WTC11 (cell line): ENCODE data around the gene STX4. TPM values are rescaled to one million over a fixed set of nuclear protein-coding genes. Genes with fewer than 3 reads are reported as not detected.

ENCODE experiments used
- ATAC-seq: fragments of 200-7000 bp; cut with Tn5 transposase; 2 replicates; pipeline ENCODE4 v1.10.0; 2021; ENCODE audit warnings: mild to moderate bottlenecking, moderate library complexity
- CTCF ChIA-PET: fragments of 300-600 bp; sonication (Branson Sonifier 250); formaldehyde crosslinking; loops from one replicate; lab custom pipeline; 2021; ENCODE audit warnings: antibody characterized with exemption; lab: Charles Lee
- POLR2A ChIA-PET: fragments of 350-600 bp; sonication (Branson Sonifier 250); formaldehyde crosslinking; loops from one replicate; lab custom pipeline; 2021; ENCODE audit warnings: antibody characterized with exemption; lab: Charles Lee
- DNase-seq: peaks from one replicate; pipeline ENCODE4 v3.0.0; 2021; ENCODE audit warnings: low spot score
- H3K27ac Mint-ChIP-seq: 2 replicates; pipeline ENCODE4 v1.8.0; 2021; ENCODE audit warnings: mixed read lengths
- H3K27me3 Mint-ChIP-seq: 2 replicates; pipeline ENCODE4 v1.8.0; 2021; ENCODE audit warnings: low read depth, mild to moderate bottlenecking, moderate library complexity, mixed read lengths
- H3K36me3 Mint-ChIP-seq: 2 replicates; pipeline ENCODE4 v1.8.0; 2021; ENCODE audit warnings: mixed read lengths
- H3K4me1 Mint-ChIP-seq: 2 replicates; pipeline ENCODE4 v1.8.0; 2022; ENCODE audit warnings: mixed read lengths
- H3K4me3 Mint-ChIP-seq: 2 replicates; pipeline ENCODE4 v1.8.0; 2021; ENCODE audit warnings: mild to moderate bottlenecking, moderate library complexity, mixed read lengths
- H3K9me3 Mint-ChIP-seq: 2 replicates; pipeline ENCODE4 v1.8.0; 2021; ENCODE audit warnings: mixed read lengths
- GABPB1 ChIP-seq: sonication (generic); formaldehyde crosslinking; IDR thresholded peaks from 2 replicates; pipeline ENCODE4 v1.8.1; 2023; ENCODE audit warnings: mild to moderate bottlenecking, missing genetic modification reagents
- JAZF1 ChIP-seq: fragments of 250-450 bp; sonication (Bioruptor Pico); IDR thresholded peaks from 2 replicates; pipeline ENCODE4 v1.9.0; 2021; ENCODE audit warnings: moderate library complexity, mild to moderate bottlenecking, inconsistent platforms
- JUN ChIP-seq: sonication (generic); formaldehyde crosslinking; IDR thresholded peaks from 2 replicates; pipeline ENCODE4 v1.8.0; 2023; ENCODE audit warnings: mild to moderate bottlenecking, missing genetic modification reagents
- MYBL2 ChIP-seq: sonication (generic); formaldehyde crosslinking; IDR thresholded peaks from 2 replicates; pipeline ENCODE4 v1.8.1; 2023; ENCODE audit warnings: mild to moderate bottlenecking, moderate library complexity, missing genetic modification reagents
- NFATC4 ChIP-seq: fragments of 250-450 bp; sonication (Bioruptor Pico); IDR thresholded peaks from 2 replicates; pipeline ENCODE4 v1.9.0; 2021; ENCODE audit warnings: mild to moderate bottlenecking
- NR3C1 ChIP-seq: sonication (generic); formaldehyde crosslinking; conservative IDR thresholded peaks from 2 replicates; pipeline ENCODE4 v1.8.1; 2023; ENCODE audit warnings: low read depth, mild to moderate bottlenecking, missing genetic modification reagents
- OVOL2 ChIP-seq: fragments of 250-450 bp; sonication (Bioruptor Pico); IDR thresholded peaks from 2 replicates; pipeline ENCODE4 v1.9.0; 2021; ENCODE audit warnings: mild to moderate bottlenecking, borderline replicate concordance
- RORB ChIP-seq: fragments of 250-450 bp; sonication (Bioruptor Pico); IDR thresholded peaks from 2 replicates; pipeline ENCODE4 v1.9.0; 2021; ENCODE audit warnings: mild to moderate bottlenecking
- SMAD3 ChIP-seq: sonication (generic); formaldehyde crosslinking; IDR thresholded peaks from 2 replicates; pipeline ENCODE4 v1.8.0; 2022; ENCODE audit warnings: missing genetic modification reagents, mild to moderate bottlenecking, borderline replicate concordance
- TCF7 ChIP-seq: sonication (generic); formaldehyde crosslinking; IDR thresholded peaks from 2 replicates; pipeline ENCODE4 v1.8.0; 2022; ENCODE audit warnings: mild to moderate bottlenecking, low read depth, missing genetic modification reagents, moderate library complexity
- TEAD4 ChIP-seq: sonication (generic); formaldehyde crosslinking; IDR thresholded peaks from 2 replicates; pipeline ENCODE4 v1.8.0; 2022; ENCODE audit warnings: mild to moderate bottlenecking, missing genetic modification reagents
- ZNF416 ChIP-seq: fragments of 250-450 bp; sonication (Bioruptor Pico); IDR thresholded peaks from 2 replicates; pipeline ENCODE4 v1.9.0; 2021; ENCODE audit warnings: mild to moderate bottlenecking, inconsistent platforms
- total RNA-seq: library from RNA; stranded (reverse); gene quantifications from 3 replicates; pipeline ENCODE4 v1.2.3, GENCODE V29; 2021
- TF ChIP-seq, protein P1 (sequence below): sonication (generic); formaldehyde crosslinking; IDR thresholded peaks from 2 replicates; pipeline ENCODE4 v1.8.1; 2022; ENCODE audit warnings: mild to moderate bottlenecking, moderate library complexity, missing genetic modification reagents
- TF ChIP-seq, protein P2 (sequence below): fragments of 250-450 bp; sonication (Bioruptor Pico); IDR thresholded peaks from 2 replicates; pipeline ENCODE4 v2.1.2; 2022; ENCODE audit warnings: mild to moderate bottlenecking, moderate library complexity
- TF ChIP-seq, protein P3 (sequence below): fragments of 250-450 bp; sonication (Bioruptor Pico); IDR thresholded peaks from 2 replicates; pipeline ENCODE4 v1.8.0; 2021; ENCODE audit warnings: mild to moderate bottlenecking
- TF ChIP-seq, protein P4 (sequence below): sonication (generic); formaldehyde crosslinking; IDR thresholded peaks from 2 replicates; pipeline ENCODE4 v1.8.0; 2022; ENCODE audit warnings: mild to moderate bottlenecking, missing genetic modification reagents
- TF ChIP-seq, protein P5 (sequence below): sonication (generic); formaldehyde crosslinking; IDR thresholded peaks from 2 replicates; pipeline ENCODE4 v1.8.0; 2022; ENCODE audit warnings: mild to moderate bottlenecking, missing genetic modification reagents
- TF ChIP-seq, protein P6 (sequence below): fragments of 250-450 bp; sonication (Bioruptor Pico); IDR thresholded peaks from 2 replicates; pipeline ENCODE4 v1.9.0; 2021; ENCODE audit warnings: moderate library complexity, mild to moderate bottlenecking, inconsistent platforms, borderline replicate concordance
- TF ChIP-seq, protein P7 (sequence below): fragments of 250-450 bp; sonication (Bioruptor Pico); IDR thresholded peaks from 2 replicates; pipeline ENCODE4 v1.9.0; 2021; ENCODE audit warnings: mild to moderate bottlenecking, borderline replicate concordance

The STX4 gene
- total RNA-seq, 1 experiment from 2014 or later: 38.4 TPM

DNA sequence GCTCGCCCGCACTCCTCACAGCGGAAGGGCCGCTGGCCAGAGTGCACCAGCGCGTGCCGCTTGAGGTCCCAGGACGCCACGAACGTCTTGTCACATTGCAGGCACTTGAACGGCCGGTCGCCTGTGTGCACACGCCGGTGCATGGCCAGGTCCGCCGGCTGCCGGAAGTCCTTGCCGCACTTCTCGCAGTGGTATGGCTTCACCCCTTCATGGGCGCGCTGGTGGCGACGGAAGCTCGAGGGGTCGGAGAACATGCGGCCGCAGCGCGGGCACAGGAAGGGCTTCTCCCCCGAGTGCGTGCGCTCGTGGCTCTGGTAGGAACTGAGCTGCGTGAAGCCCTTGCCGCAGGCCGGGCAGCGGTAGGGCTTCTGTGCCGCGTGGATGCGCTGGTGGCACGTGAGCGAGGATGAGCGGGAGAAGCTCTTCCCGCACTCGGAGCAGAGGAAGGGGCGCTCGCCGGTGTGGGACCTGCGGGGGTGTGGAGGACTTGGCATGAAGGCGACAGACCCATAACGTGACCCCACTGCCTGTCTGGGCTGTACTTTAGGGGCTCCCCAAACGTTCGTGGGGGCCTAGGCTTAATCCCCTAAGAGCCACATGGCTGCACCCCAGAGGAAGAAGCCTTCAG, 28.6 kb downstream of the STX4 start (continued):
- TF ChIP-seq, protein P1, sequence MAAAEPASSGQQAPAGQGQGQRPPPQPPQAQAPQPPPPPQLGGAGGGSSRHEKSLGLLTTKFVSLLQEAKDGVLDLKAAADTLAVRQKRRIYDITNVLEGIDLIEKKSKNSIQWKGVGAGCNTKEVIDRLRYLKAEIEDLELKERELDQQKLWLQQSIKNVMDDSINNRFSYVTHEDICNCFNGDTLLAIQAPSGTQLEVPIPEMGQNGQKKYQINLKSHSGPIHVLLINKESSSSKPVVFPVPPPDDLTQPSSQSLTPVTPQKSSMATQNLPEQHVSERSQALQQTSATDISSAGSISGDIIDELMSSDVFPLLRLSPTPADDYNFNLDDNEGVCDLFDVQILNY (CRISPR knock-in tag): no peak
- TF ChIP-seq NFATC4: no peak
- TF ChIP-seq, protein P2, sequence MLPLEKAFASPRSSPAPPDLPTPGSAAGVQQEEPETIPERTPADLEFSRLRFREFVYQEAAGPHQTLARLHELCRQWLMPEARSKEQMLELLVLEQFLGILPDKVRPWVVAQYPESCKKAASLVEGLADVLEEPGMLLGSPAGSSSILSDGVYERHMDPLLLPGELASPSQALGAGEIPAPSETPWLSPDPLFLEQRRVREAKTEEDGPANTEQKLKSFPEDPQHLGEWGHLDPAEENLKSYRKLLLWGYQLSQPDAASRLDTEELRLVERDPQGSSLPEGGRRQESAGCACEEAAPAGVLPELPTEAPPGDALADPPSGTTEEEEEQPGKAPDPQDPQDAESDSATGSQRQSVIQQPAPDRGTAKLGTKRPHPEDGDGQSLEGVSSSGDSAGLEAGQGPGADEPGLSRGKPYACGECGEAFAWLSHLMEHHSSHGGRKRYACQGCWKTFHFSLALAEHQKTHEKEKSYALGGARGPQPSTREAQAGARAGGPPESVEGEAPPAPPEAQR (CRISPR knock-in tag): no peak
- TF ChIP-seq, protein P3, sequence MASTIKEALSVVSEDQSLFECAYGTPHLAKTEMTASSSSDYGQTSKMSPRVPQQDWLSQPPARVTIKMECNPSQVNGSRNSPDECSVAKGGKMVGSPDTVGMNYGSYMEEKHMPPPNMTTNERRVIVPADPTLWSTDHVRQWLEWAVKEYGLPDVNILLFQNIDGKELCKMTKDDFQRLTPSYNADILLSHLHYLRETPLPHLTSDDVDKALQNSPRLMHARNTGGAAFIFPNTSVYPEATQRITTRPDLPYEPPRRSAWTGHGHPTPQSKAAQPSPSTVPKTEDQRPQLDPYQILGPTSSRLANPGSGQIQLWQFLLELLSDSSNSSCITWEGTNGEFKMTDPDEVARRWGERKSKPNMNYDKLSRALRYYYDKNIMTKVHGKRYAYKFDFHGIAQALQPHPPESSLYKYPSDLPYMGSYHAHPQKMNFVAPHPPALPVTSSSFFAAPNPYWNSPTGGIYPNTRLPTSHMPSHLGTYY (CRISPR knock-in tag): no peak
- no peak for TF ChIP-seq JAZF1

DNA sequence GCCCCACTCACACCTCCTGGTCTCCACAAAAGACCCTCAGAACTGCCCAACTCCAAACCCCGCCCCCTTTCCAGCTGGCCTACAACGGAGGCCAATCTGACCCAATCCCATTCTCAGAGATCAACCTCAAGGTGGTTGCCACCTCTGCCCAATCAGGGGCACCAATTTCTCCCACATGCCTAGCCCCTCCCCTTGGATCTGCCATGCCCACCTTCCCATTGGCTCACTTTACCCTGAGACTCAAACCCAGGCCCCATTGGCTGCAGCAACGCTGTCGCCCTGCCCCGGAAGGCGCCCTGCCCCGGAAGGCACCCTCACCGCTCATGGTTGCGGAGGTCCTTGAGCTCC, 30.1 kb downstream of the STX4 start:
- TF ChIP-seq, protein P4, sequence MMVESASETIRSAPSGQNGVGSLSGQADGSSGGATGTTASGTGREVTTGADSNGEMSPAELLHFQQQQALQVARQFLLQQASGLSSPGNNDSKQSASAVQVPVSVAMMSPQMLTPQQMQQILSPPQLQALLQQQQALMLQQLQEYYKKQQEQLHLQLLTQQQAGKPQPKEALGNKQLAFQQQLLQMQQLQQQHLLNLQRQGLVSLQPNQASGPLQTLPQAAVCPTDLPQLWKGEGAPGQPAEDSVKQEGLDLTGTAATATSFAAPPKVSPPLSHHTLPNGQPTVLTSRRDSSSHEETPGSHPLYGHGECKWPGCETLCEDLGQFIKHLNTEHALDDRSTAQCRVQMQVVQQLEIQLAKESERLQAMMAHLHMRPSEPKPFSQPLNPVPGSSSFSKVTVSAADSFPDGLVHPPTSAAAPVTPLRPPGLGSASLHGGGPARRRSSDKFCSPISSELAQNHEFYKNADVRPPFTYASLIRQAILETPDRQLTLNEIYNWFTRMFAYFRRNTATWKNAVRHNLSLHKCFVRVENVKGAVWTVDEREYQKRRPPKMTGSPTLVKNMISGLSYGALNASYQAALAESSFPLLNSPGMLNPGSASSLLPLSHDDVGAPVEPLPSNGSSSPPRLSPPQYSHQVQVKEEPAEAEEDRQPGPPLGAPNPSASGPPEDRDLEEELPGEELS (CRISPR knock-in tag): no peak
- TF ChIP-seq MYBL2 (CRISPR knock-in tag) (no peak), TEAD4 (no peak), GABPB1 (CRISPR knock-in tag) (no peak), RORB (CRISPR knock-in tag) (no peak), JUN (no peak)
- TF ChIP-seq, protein P1 (CRISPR knock-in tag): no peak
- TF ChIP-seq, all 79 proteins: peak for 0
- Mint-ChIP-seq H3K9me3 (no peaks in the 10 kb centered on the region), H3K4me3 (no peak overlapping the region), H3K27ac (no peak overlapping the region; the same call in 1 of the 2 replicates), H3K27me3 (no peaks in the 10 kb centered on the region), H3K4me1 (no peaks in the 10 kb centered on the region), H3K36me3 (peaks cover 26% of the 10 kb centered on the region)
- DNase-seq (no peak), ATAC-seq (peak; percentile 69)
- ChIA-PET POLR2A (interaction anchor here (0.6 to 1.2 kb wide), 2 partner anchors 50 to 54 kb away, joined by 3 to 4 read pairs; partner anchors contain the start of gene KAT8), CTCF (interaction anchor here (1.0 kb wide), 1 partner anchor 21 kb away, joined by 4 read pairs; no protein-coding TSS in a partner anchor)

DNA sequence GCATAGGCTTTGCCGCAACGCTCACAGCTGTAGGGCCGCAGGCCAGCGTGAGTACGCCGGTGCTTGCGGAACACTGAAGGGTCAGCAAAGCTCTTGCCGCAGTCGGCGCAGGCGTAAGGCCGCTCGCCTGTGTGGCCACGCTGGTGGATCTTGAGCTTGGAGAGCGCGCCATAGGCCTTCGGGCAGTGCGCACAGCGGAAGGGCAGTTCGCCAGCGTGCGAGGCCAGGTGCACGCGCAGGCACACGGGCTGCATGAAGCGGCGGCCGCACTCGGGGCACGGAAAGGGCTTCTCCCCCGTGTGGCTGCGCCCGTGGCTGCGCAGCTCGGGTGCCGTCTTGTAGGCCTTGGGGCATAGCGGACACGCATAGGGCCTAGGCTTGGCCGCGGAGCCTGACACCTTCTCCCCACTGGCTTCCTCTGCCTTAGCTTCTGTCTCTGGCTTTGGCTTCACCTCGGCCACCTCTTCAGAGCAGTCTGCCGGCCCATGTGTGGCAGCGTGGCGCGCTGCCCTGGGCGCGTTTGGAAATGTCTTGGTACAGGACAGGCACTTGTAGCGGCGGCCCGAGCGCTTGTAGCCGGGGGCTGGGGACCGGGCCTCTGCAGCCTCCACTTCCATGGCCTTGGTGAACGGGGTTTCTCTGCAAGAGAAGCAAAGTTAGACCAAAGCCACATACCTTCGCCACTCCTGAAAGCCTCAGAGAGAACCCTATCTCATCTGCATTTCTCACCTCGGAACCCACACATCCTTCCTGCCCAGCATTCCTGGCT, 30.7 kb downstream of the STX4 start:
- CTCF ChIA-PET: interaction anchor here (1.0 kb wide), 1 partner anchor 22 kb away, joined by 4 read pairs; no protein-coding TSS in a partner anchor
- Mint-ChIP-seq H3K27ac (peak overlapping the region; percentile 20; the same call in 1 of the 2 replicates), H3K4me1 (no peaks in the 10 kb centered on the region), H3K36me3 (peaks cover 26% of the 10 kb centered on the region), H3K4me3 (no peak overlapping the region), H3K9me3 (no peaks in the 10 kb centered on the region), H3K27me3 (no peaks in the 10 kb centered on the region)
- ATAC-seq (no peak), DNase-seq (no peak)
- TF ChIP-seq, protein P5, sequence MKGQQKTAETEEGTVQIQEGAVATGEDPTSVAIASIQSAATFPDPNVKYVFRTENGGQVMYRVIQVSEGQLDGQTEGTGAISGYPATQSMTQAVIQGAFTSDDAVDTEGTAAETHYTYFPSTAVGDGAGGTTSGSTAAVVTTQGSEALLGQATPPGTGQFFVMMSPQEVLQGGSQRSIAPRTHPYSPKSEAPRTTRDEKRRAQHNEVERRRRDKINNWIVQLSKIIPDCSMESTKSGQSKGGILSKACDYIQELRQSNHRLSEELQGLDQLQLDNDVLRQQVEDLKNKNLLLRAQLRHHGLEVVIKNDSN (CRISPR knock-in tag): no peak
- no peak for TF ChIP-seq TCF7 (CRISPR knock-in tag)
- no peak for TF ChIP-seq ZNF416
- TF ChIP-seq, protein P6, sequence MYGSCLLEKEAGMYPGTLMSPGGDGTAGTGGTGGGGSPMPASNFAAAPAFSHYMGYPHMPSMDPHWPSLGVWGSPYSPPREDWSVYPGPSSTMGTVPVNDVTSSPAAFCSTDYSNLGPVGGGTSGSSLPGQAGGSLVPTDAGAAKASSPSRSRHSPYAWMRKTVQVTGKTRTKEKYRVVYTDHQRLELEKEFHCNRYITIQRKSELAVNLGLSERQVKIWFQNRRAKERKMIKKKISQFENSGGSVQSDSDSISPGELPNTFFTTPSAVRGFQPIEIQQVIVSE (CRISPR knock-in tag): no peak
- TF ChIP-seq OVOL2: no peak
- TF ChIP-seq, protein P7, sequence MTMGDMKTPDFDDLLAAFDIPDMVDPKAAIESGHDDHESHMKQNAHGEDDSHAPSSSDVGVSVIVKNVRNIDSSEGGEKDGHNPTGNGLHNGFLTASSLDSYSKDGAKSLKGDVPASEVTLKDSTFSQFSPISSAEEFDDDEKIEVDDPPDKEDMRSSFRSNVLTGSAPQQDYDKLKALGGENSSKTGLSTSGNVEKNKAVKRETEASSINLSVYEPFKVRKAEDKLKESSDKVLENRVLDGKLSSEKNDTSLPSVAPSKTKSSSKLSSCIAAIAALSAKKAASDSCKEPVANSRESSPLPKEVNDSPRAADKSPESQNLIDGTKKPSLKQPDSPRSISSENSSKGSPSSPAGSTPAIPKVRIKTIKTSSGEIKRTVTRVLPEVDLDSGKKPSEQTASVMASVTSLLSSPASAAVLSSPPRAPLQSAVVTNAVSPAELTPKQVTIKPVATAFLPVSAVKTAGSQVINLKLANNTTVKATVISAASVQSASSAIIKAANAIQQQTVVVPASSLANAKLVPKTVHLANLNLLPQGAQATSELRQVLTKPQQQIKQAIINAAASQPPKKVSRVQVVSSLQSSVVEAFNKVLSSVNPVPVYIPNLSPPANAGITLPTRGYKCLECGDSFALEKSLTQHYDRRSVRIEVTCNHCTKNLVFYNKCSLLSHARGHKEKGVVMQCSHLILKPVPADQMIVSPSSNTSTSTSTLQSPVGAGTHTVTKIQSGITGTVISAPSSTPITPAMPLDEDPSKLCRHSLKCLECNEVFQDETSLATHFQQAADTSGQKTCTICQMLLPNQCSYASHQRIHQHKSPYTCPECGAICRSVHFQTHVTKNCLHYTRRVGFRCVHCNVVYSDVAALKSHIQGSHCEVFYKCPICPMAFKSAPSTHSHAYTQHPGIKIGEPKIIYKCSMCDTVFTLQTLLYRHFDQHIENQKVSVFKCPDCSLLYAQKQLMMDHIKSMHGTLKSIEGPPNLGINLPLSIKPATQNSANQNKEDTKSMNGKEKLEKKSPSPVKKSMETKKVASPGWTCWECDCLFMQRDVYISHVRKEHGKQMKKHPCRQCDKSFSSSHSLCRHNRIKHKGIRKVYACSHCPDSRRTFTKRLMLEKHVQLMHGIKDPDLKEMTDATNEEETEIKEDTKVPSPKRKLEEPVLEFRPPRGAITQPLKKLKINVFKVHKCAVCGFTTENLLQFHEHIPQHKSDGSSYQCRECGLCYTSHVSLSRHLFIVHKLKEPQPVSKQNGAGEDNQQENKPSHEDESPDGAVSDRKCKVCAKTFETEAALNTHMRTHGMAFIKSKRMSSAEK: no peak
- no peak for TF ChIP-seq GABPB1 (CRISPR knock-in tag)
- TF ChIP-seq SMAD3: no peak
- TF ChIP-seq NR3C1 (CRISPR knock-in tag): no peak
- POLR2A ChIA-PET: interaction anchor here (1.2 kb wide), 1 partner anchor 53 kb away, joined by 4 read pairs; the partner anchor contains the start of gene KAT8
